Measurements from ENCODE around the gene ARL6IP6. TPM values are rescaled to one million over a fixed set of nuclear protein-coding genes. Genes with fewer than 3 reads are reported as not detected.

ARL6IP6 gene
- total RNA-seq (2013): 11.5 TPM
- polyA plus RNA-seq (10 to 100 TPM; 23.3 to 24.7 (median 23.4) TPM), polyA minus RNA-seq (6.0 and 6.1 TPM in 2 replicates), total RNA-seq (23.0 to 39.0 (median 32.6) reads per million in 11 experiments)

DNA sequence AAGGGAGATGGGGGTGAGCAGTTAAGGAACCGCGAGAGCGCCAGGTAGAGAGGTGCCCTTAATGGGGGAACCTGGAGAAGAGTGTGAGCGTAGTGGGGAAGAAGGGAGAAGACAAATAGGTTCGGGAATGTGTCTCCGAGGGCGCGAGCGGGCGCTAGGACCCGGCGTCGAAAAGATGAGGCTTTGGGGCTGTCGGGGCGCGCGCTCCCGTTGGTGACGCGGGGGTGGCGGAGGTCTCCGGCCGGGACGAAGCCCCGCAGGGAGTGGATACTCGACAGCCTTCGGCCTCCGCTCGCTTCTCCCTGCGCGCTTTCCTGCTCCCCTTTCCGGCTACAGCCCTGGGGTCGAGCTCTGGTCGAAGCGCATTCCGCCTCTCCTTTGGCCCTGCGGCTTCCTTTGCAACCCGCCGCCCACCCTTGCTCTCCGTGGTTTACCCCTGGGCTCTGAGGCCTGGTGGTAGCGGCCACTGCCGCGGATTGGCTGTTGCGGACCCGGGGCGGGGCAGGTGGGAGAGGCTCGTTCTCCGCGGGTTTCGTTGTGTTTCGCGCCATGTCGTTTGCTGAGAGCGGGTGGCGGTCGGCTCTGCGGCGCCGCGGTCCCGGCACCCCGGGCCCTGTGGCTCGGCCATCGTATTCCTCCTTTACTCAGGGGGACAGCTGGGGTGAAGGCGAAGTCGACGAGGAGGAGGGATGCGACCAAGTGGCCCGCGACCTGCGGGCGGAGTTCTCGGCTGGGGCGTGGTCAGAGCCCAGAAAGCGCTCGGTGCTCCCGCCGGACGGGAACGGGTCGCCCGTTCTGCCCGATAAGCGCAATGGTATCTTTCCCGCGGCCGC is at the start of gene ARL6IP6:
TSS of gene ARL6IP6 (plus strand) at position 545 of the 833 bp plus-strand sequence. CDS start at position 550, 5 bp downstream.
- H3K27ac Mint-ChIP-seq: peak within 1 kb of the TSS; percentile 94 to 99 (median 98)
- peaks cover 24 to 40% of the 10 kb centered on the region in 2 donors for H3K36me3 Mint-ChIP-seq
- Histone ChIP-seq H3K79me2 (ENCODE audit: insufficient read depth, low read length) (peaks cover 88% of the 10 kb centered on the region), H3K4me2 (replicated peaks; ENCODE audit: extremely low read depth, low read length, poor library complexity, severe bottlenecking) (peak within 1 kb of the TSS; percentile 98), H3K9ac (ENCODE audit: insufficient read depth, low read length, poor library complexity, severe bottlenecking) (peak within 1 kb of the TSS; percentile 88), H3K4me3 (replicated peaks in 1 of 3; ENCODE audit: low read depth in 2 of 3, low read length in 3 of 3) (peak within 1 kb of the TSS; percentile 88 to 96 (median 95)), H3K4me1 (ENCODE audit: control insufficient read depth in 1 of 2, insufficient read depth in 2 of 2, low read length in 2 of 2) (peaks cover 25 to 36% of the 10 kb centered on the region in 2 donors), H3K27me3 (ENCODE audit: control insufficient read depth in 2 of 2, insufficient read depth in 2 of 2, low read length in 2 of 2) (no peaks in the 10 kb centered on the region), H4K20me1 (ENCODE audit: insufficient read depth, low read length) (peaks cover 46% of the 10 kb centered on the region), H3K36me3 (replicated peaks in 1 of 2; ENCODE audit: control insufficient read depth in 1 of 2, insufficient read depth in 2 of 2, low read length in 2 of 2) (peaks cover 19 to 47% of the 10 kb centered on the region in 2 donors), H2AFZ (ENCODE audit: insufficient read depth, low read depth, low read length, poor library complexity, severe bottlenecking) (peak within 1 kb of the TSS; percentile 91), H3K9me3 (replicated peaks in 1 of 2; ENCODE audit: control insufficient read depth in 1 of 2, insufficient read depth in 1 of 2, low read length in 2 of 2) (no peaks in the 10 kb centered on the region), H3K27ac (ENCODE audit: low read depth in 1 of 2, low read length in 2 of 2) (peak within 1 kb of the TSS; percentile 97 to 98)
- under 1% methylated on average over 85 of the region's 87 CpGs for WGBS (ENCODE audit: insufficient coverage)
- H3K4me3 Mint-ChIP-seq: peak within 1 kb of the TSS; percentile 97 to 100
- H3K4me1 Mint-ChIP-seq: peaks cover 38% of the 10 kb centered on the region
- H3K9me3 Mint-ChIP-seq: peaks cover 0 to 3% (median 0%) of the 10 kb centered on the region in 7 donors
- peaks cover 0 to 2% (median 0%) of the 10 kb centered on the region in 3 donors for H3K27me3 Mint-ChIP-seq (ENCODE audit: low read depth in 3 of 3)
- intact Hi-C loops (cut with micrococcal nuclease): loop anchor here in 1 of 2 donors (5.0 to 10.0 kb wide), 2 partner anchors 891 to 1433 kb away; partner anchors contain the start of genes ARL5A and NMI
- DNase-seq: peak; percentile 80 to 86 (median 83)
- TF ChIP-seq, protein P1, sequence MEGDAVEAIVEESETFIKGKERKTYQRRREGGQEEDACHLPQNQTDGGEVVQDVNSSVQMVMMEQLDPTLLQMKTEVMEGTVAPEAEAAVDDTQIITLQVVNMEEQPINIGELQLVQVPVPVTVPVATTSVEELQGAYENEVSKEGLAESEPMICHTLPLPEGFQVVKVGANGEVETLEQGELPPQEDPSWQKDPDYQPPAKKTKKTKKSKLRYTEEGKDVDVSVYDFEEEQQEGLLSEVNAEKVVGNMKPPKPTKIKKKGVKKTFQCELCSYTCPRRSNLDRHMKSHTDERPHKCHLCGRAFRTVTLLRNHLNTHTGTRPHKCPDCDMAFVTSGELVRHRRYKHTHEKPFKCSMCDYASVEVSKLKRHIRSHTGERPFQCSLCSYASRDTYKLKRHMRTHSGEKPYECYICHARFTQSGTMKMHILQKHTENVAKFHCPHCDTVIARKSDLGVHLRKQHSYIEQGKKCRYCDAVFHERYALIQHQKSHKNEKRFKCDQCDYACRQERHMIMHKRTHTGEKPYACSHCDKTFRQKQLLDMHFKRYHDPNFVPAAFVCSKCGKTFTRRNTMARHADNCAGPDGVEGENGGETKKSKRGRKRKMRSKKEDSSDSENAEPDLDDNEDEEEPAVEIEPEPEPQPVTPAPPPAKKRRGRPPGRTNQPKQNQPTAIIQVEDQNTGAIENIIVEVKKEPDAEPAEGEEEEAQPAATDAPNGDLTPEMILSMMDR (IDR thresholded peaks at IDR 0.05): no peak

DNA sequence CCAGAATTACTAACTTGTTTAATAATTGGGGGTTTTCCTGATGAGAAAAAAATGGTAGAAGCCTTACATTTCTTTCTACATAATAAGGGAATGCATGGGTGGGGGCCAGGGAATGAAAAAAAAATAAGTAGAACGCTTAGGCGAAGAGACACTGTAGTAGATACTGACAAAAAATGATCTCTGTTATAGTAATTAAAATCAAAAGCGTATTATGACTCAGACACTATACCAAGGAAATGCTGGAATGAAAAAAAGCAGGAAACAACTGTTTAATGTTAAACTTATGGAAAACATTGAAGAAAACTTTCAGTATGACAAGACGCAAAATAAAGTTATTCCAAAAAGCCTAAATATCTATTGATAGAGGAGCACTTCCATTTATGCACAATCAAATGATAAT is 44.1 kb upstream of the ARL6IP6 start:
- Histone ChIP-seq H3K4me2 (replicated peaks; ENCODE audit: extremely low read depth, low read length, poor library complexity, severe bottlenecking) (no peak overlapping the region), H3K27me3 (ENCODE audit: control insufficient read depth in 2 of 2, insufficient read depth in 2 of 2, low read length in 2 of 2) (no peaks in the 10 kb centered on the region), H3K4me1 (ENCODE audit: control insufficient read depth in 1 of 2, insufficient read depth in 2 of 2, low read length in 2 of 2) (no peaks in the 10 kb centered on the region), H3K27ac (ENCODE audit: low read depth in 1 of 2, low read length in 2 of 2) (no peak overlapping the region), H3K36me3 (replicated peaks in 1 of 2; ENCODE audit: control insufficient read depth in 1 of 2, insufficient read depth in 2 of 2, low read length in 2 of 2) (peaks cover 97 to 100% of the 10 kb centered on the region in 2 donors), H4K20me1 (ENCODE audit: insufficient read depth, low read length) (peaks cover 3% of the 10 kb centered on the region), H3K9ac (ENCODE audit: insufficient read depth, low read length, poor library complexity, severe bottlenecking) (no peak overlapping the region), H3K4me3 (replicated peaks in 1 of 3; ENCODE audit: low read depth in 2 of 3, low read length in 3 of 3) (no peak overlapping the region), H3K9me3 (replicated peaks in 1 of 2; ENCODE audit: control insufficient read depth in 1 of 2, insufficient read depth in 1 of 2, low read length in 2 of 2) (no peaks in the 10 kb centered on the region), H3K79me2 (ENCODE audit: insufficient read depth, low read length) (no peaks in the 10 kb centered on the region), H2AFZ (ENCODE audit: insufficient read depth, low read depth, low read length, poor library complexity, severe bottlenecking) (no peak overlapping the region)
- TF ChIP-seq, protein P1 (IDR thresholded peaks at IDR 0.05): no peak
- Mint-ChIP-seq H3K9me3 (no peaks in the 10 kb centered on the region), H3K36me3 (peaks cover 74 to 75% of the 10 kb centered on the region in 2 donors), H3K27ac (no peak overlapping the region), H3K4me1 (no peaks in the 10 kb centered on the region), H3K27me3 (ENCODE audit: low read depth in 3 of 3) (no peaks in the 10 kb centered on the region), H3K4me3 (no peak overlapping the region)
- no CpG with 5 or more reads among the region's 4 CpGs for WGBS (ENCODE audit: insufficient coverage)
- DNase-seq: no peak
- intact Hi-C loops (cut with micrococcal nuclease): no loop called here
